HG02678 (cell line): ENCODE data around the gene UVSSA.

Source experiments
- ATAC-seq: cut with Tn5 transposase; IDR thresholded peaks from one replicate; pipeline ENCODE4 v1.9.1; 2021; ENCODE audit warnings: mild to moderate bottlenecking, moderate library complexity; ENCODE audit not compliant: unreplicated experiment

Gene UVSSA

DNA sequence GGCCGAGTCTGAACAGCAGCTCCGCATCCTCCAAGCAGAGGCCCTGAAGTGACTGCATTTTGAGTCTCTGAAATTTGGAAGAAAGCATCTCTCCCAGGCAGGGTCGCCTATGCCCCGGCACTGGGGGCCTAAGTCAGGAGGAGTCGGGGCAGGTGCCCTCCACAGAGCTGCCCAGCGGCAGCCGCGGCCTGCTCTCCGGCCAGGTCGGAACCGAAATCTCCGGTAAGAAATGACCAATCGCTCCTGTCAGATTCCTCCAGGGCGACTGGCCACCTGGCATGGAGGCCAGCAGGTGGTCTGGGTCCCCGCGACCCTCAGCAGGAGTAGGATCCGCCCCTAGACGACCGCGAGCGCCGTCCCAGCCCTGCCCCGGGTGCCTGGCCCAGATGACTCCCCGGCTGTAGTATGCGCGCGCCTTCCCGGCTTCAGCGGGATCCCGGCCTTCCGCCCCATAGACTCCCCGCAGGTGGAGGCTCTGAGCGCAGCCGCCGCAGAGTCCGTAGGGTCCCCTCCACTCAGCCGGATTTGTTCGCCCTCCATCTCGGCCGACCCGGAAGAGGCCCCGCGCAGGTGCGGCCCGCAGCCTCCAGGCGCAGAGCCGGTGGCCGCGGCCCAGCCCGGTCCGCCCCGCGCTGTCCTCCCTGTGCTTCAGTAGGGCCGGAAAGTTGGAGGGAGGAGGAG, 57.7 kb downstream of the UVSSA start:
- no peak for ATAC-seq

DNA sequence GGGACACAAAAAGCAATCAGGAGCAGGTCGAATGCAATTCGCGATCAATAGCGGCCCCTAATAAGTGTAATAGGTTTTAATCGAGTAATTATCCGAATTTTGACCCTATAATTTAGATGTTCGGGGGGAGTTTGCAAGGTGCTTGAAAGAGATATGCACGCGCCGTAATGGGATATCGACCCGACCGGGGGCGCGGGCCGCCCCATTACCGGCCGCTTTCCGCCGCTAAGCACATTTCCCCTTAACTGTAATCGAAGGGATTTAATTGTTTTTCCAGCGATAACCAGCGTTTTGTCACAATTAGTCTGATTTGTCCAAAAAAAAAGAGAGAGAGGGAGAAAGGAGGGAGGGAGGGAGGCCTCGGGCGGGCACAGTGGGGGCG, 58.2 kb downstream of the UVSSA start:
- no peak for ATAC-seq

DNA sequence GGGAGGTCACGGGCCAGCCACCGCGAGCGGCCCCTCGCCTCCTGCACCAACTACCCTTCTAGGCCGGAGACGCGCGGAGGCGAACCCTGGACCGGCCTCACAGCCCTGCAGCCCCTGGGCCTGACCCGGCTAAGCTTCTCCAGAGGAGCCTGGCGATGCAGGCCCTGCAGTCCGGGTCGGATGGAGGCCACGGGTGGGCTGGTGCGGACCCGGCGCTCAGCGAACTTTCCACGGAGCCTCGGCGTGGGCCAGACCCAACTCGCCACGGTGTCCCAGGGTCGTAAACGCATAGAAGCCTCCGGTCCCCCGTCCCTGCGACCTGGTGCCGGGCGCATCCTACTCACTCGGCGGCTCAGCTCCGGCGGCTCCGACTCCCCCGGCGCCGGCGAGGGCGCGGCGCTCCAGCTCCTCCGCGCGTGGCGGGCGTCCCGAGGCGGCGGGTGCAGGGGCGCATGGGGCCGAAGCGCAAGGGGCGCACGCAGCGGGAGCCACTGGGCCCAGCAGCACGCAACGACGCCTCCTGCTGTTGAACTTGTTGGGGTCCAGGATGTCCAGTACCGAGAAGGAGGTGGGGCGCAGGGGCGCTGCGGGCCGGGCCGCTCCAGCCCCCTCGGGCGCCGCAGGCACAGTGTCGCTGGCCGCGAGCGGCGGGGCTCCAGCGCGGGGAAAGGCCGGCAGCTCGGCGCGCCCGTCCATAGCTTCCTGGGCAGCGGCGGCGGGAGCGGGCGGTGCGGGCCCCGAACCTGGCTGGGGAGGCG, 58.8 kb downstream of the UVSSA start:
- ATAC-seq = no peak

DNA sequence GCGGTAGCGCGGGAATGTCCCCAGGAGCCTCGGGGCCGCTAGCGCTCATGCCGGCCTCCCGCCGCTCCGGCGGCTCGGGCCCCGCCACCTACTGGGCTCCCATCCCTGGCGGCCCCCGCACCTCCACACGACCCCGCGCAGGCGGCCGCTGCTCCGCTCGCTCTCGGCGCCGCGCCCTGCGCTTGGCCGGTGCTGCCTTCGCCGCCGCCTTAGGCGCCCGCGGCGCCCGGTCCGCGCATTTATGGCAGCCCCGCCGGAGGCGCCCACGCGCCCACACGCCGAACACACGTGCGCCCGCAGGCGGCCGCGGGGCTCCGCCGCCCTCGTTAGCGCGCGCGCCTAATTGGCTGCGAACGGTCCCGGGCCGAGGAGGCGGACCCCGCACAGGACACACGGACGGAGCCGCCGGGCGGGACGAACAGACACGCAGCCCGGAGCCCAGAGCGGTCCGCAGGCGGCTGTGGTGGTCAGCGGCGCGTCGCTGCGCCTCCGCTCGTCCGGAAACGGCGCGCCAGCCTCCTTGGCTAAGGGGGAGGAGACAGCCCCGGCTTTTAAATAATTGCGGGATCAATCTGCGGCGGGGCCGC, 59.5 kb downstream of the UVSSA start, which contains the start of gene NKX1-1:
NKX1-1 (minus strand) TSS at position 49 of the 587 bp plus-strand sequence; CDS start at position 49, 0 bp downstream.
- ATAC-seq = no peak

DNA sequence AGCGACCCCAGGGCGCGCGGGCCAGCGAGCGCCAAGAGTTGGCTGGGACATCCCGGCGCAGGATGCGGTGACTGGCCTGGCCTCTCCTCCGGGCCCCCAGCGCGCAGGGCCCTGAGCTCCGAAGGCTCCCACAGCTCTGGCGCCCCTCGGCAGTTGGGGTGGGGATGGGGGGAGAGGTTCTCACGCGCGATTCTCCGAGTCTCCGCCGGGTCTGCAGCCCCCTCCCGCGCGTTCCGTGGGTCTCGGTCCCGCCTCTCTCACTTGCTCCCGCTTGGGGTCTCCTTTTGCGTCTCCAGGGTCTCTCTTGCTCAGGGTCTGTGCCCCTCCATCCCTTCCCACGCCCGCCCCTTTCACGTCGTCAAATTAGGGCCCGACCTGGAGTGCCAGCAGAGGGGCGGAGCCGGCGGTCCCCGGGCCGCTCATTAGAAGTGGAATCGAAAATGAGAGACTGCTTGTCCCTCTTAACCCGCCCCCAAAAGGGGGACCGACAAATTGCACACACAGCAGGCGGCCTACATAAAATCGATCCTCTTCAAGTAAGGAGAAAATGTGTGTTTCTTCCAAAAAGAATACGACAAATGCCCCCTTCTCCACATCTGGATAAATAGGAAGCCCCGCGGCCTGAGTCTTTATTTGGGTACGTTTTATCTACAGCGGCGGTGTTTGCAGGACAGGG, 60.1 kb downstream of the UVSSA start:
- no peak for ATAC-seq

DNA sequence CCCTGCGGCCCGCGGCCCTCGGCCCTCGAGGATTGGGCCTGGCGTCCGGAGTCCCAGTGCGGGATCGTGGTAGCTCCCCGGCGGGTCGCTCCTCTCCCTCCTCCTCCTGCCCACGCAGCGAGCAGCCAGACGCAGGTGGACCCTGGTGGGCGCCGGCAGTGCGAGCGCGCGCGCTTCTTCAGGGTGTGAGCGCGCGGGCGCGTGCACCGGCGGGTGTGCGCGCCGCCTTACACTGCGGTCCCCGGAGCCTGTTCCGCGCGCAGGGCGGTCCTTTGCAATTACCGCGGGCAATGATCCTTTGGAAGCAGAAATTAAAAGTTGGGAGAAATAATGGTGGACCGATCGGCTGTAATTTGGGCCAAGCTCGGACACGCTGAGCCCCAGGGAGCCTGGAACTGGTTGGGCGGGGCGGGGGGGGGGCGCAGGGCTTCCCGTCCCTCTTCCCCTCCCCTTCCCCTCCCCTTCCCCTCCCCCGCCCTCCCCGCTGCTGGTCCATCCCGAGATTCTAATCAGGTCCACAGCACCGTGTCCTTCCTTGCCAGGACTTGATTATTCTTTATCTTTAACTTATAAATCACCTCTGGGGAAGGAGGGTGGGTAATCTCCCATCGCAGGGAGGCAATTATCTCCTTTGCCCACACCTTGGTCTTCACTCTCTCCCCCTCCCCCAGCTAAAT, 60.8 kb downstream of the UVSSA start:
- no peak for ATAC-seq

DNA sequence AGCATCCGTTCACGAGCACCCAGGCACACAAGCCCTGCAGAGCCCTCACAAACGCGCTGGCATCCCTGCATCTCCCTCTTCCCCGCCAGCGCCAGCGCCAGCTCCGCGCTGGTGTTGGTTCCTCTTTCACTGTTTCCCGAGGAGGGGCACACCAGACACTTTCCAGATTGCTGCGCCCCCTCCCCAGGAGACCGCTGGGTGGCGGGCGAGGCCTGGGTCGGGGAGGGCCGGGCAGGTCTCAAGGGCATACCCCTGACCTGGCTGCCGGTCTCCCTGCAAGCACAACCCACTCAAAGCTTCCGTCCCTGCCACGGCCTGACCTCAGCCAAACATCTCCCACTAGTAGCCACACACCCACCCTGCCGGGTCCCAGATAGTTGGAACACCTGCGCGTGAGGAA, 61.4 kb downstream of the UVSSA start:
- no peak for ATAC-seq

DNA sequence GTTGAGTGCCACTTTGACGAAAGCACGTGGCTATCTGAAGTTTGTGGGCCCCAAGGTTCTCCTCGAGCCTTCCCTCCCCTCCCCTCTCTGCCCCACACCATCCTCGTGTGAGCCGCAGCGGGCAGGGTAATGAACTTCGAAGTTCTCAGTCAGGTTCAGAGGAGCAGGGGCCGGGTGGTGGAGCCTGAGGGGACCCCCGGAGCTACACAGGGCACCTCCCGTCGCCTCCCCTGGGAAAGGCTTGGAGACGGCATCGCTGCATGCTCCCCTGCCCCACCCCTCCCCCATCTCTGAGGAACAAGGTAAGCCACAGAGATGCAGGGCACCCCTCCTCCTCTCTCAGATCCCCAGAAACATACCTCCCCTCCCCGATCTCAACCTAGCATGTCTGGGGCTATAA, 62.1 kb downstream of the UVSSA start:
- no peak for ATAC-seq

DNA sequence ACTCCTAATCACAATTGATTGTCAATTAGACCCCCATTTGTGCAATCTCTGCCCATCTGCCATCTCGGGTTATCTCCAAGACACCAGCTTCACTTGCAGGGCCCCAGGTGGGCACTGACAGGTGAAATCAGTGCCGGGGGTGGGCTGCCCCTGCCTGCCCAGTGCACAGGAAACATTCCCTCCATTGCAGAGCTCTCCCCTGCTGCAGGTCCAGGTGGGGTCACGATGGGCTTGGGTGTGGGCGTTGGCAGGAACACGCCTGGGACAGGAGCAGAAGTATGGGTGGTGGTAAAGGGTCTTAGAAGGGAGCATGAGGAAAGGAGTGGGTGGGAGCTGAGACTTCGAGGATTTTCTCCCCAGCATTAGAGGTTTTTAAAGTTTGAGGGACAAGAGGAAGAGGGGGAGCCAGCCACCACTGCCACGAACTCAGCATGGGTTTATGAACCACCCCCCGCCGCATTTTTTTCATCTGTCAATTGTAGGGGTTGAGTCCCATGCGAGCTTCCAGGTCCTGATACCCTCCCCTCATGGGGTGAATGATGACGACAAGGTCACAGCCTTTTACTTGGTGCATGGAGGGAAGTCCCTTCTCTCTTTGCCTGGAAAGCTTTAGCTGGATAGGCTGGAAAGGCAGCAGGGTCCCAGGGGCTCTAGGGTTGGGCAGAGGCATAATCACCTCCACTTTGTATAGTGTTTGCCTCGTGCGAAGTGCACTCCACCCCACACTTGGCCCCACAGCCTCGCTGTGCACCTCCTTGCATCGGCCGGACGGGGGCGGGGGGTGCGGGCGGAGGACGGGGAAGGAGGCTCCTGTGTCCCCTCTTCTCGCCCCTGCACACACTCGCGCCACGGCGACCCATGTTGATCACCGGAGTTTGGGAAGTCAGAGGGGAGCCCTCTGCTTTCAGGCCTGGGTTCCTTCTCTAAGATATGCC, 62.8 kb downstream of the UVSSA start:
- no peak for ATAC-seq

DNA sequence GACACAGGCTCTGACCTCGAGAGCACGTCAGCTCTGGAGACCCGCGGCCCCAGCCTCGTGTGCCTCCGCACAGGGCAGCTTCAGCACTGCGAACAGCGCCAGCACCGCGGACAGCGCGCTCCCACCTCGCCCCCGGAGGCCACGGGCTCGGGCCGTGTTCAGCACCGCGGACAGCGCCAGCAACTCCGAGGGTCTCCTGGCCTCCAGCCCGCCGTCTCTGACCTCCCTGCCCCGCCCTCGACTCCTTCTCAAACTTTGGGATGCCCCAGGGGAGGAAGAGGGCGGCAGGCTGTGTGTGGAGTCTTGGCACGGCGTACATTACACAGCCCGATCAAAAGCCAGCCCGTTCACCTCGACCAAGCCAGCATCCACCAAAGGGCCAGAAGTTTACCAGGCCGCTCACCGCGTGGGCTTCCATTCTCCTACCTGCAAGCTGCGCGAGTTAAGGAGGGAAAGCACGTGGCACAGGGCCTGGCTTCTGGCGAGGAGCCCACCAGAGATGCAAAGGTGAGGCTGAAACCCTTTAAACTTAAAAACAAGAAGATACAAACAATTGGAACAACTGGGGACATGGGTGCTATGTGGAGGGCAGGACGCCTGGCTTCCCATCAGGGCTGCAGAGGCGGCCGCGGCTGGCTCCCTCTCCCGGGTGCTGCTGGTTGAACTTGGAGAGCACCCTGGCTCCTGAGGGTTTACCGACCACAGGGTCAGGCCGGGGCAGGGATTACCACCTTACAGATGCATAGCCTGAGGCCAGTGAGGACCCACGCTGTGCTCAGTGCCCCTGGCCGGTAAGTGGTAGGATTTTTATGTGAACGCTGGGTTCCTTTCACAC, 63.7 kb downstream of the UVSSA start:
- ATAC-seq = no peak

DNA sequence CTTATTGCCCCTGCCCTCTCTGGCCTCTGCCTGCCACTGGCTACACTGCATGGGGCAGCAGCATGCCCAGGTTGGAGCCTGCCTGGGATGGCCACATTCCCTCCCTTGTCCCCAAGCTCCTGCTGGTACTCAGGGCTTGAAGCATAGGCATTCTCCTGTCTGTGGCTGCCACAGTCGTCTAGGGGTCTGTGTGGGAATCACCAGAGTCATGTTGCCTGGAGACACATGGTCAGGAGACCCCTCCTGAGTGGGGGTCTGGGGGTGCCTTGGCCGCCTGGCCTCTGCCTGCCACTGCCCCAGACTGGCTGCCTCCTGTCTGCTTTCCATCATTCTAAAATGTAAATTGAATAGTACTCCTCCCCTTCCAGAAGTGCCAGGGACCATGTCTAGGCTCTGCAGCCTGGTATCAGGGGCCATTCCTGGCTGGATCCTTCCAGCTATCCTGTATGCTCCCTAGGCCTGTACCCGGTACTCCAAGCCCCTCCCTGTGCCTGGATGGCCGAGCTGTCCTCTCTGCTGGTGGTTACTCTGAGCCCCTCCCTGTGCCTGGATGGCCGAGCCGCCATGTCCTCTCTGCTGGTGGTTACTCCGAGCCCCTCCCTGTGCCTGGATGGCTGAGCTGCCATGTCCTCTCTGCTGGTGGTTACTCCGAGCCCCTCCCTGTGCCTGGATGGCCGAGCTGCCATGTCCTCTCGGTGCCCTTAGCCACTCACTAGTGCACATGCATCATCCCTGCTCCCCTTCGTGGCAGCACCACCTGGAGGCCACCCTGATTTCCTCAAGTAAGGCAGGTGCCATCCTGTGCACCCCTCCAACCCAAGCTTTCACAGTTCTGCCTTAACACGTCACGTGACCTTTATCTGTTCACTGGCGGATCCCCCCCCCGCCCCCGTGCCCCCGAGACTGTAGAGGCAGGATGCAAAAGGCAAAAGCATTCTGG, 64.7 kb downstream of the UVSSA start:
- ATAC-seq = no peak

DNA sequence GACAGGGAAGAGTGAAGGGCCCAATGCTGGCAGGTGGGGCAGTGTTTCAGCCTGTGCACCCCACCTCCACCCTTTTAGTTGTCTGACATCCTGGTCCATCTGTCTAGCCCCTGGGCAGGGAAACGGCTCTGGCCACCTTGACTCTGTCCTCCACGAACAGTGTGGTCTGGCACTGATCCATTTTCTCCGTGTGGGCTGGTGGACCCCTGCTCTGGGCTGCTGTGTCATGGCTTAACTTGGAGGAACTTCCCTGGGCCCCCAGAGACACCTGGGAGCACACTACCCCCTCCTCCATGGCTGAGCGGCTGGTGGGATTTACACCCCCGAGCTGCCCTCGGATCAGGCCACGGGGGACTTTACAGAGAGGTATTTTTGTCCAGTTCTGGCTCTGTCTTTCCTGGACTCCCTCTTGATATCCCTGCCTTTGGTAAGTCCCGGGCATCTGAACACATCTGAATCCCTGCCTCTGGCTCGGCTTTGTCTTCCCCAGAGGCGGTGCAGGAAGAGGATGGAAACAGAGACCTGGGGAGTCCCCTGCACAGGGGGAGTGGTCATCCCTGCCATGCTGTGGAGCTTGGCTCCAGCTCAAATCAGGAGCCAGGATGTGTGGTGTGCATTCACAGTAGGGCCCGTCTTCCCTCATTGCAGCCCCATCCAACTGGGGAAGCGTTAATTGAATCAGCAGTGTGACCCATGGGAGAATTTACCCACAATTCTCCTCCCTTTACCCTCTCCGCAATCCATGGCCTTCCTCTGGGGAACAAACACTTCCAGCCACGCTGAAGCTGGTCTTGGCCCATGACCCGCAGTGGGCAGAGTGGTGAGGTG, 65.6 kb downstream of the UVSSA start:
- no peak for ATAC-seq

DNA sequence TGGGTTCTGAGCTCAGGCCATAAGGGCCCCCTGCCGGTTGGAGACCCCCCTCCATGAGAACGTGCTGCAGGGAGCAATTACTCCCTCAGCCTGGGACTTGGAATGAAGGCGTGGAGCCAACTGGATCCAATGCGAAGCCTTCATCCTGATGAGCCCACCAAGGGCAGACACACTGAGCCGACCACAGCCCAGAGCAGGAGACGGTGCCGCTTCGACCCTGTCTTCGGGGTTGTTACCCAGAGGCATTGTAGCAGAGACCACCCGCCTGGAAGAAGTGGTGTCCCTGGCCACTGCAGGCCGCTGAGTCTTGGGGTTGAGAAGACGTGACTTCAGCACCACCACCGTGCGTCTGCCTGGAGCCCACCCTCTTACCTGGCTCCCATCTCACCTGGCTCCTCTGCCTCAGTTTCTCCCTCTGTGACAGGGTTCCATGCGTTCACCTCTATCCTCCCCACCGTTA, 66.2 kb downstream of the UVSSA start:
- no peak for ATAC-seq

DNA sequence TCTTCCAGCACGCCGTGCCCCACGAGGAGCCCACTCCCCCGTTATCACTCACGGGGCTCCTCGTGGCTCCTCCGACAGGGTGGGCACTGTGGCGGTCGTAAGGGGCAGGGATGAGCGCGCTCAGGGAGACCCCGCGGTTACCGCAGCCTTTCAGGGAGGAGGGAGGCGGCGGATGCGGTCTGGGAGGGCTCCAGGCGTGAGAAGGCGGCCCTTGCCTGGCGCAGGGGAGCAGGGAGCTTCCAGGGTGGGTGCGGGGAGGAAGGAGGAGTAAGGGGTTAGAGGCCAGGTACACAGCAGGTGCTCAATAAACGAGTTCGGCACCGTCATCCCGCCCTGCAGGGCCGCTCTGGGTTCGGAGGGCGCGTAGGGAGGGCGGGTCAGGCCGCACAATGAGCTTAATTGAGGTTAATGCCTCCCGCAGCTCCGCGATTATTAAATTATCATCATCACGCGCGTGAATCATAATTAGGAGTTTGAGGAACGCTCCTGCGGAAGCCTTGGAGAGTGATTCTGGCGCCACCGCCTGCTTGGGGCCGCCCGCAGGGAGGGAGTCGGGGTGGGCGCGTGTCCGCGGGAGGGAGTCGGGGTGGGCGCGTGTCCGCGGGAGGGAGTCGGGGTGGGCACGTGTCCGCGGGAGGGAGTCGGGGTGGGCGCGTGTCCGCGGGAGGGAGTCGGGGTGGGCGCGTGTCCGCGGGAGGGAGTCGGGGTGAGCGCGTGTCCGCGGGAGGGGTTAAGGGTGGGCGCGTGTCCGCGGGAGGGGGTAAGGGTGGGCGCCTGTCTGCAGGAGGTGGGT, 66.9 kb downstream of the UVSSA start:
- no peak for ATAC-seq

DNA sequence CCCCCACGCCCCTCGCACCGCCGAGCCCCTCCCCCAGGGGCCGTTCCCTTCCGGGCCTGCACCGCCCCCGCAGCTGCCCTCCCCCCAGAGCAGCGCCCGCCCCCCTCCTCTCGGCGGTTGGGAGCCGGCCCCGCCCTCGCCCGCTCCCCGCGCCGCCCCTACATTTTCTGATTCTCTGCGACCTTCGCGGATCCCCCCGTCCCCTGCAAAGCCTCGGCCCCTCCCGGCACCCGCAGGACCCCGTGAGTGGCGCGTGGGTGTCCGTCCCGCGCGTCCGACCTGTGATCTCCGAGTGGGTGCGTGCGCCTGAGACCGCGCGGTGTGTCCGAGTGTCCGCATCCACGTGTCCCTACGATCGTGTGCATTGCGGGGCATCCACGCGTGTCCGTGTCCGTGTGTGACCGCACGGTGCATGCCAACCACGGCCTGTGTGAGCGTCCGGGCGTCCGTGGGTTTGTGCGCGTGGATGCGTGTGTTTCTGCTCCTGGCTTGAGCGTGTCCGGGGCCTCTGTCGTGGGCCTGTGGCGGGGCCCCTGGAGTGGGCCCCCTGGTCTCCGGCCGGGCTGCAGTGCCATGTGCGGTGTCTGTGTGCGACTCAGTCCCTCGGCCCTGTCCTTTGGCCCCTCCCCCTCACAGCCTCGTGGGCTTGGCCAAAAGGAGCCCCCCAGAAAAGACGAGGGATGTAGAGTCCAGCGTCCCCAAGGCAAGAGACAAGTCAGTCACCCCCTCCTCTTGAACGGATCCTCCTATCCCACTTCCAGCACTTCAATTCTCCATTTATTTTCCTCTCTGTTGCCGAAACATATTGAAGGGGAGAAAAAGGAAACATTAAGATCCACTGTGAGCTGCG, 68.0 kb downstream of the UVSSA start:
- no peak for ATAC-seq

DNA sequence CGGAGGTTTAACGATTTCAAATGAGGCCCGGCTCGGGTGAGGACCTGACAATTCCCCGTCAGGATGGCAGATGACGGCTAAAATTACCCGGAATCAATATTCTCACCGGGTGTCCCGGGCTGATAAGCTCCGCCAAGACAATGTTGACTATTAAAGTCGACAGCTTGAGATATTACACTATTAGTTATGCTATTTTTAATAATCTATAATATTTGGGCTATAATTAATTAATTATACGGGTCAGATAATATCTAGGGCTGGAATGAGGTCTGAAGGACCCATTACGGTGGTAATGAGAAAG, 68.6 kb downstream of the UVSSA start:
- ATAC-seq = no peak
